DND-41 (cell line): ENCODE measurements around the gene ANKRD33.

Experiments used
- ATAC-seq: fragments of 200-7000 bp; cut with Tn5 transposase; 3 replicates; pipeline ENCODE4 v1.9.1; 2021; ENCODE audit warnings: low read depth; ENCODE audit not compliant: insufficient read depth
- DNase-seq: peaks from one replicate; pipeline ENCODE4 v3.0.0-alpha.2; 2020
- H2AFZ ChIP-seq: 2 replicates; pipeline ENCODE4 v1.6.0; 2012; ENCODE audit warnings: low read depth, low read length
- H3K27ac ChIP-seq: 2 replicates; pipeline ENCODE4 v1.5.1; 2012; ENCODE audit warnings: low read length, inconsistent platforms
- H3K27me3 ChIP-seq: fragments of 200-600 bp; sonication (generic); 2 replicates; pipeline ENCODE4 v1.6.0; 2012; ENCODE audit warnings: low read length, mild to moderate bottlenecking, inconsistent platforms; ENCODE audit not compliant: insufficient read depth, poor library complexity
- H3K36me3 ChIP-seq: 2 replicates; pipeline ENCODE4 v1.5.1; 2012; ENCODE audit warnings: low read length, inconsistent platforms; ENCODE audit not compliant: insufficient read depth
- H3K4me1 ChIP-seq: 2 replicates; pipeline ENCODE4 v1.5.1; 2012; ENCODE audit warnings: mild to moderate bottlenecking, low read length; ENCODE audit not compliant: insufficient read depth
- H3K4me2 ChIP-seq: 2 replicates; pipeline ENCODE4 v1.6.0; 2012; ENCODE audit warnings: mild to moderate bottlenecking, moderate library complexity, low read length, inconsistent platforms; ENCODE audit not compliant: insufficient read depth
- H3K4me3 ChIP-seq, 2 experiments: fragments of 200-600 bp in 1 of 2; shearing (Covaris generic) in 1 of 2; 2 replicates each; pipeline ENCODE4 v1.5.1; 2012 to 2016; ENCODE audit warnings: inconsistent platforms in 2 of 2, low read length in 2 of 2, mild to moderate bottlenecking in 2 of 2, low read depth in 1 of 2, moderate library complexity in 1 of 2
- H3K79me2 ChIP-seq: 2 replicates; pipeline ENCODE4 v1.6.0; 2012; ENCODE audit warnings: low read length, inconsistent platforms; ENCODE audit not compliant: insufficient read depth
- H3K9ac ChIP-seq: 2 replicates; pipeline ENCODE4 v1.6.0; 2012; ENCODE audit warnings: low read depth, mild to moderate bottlenecking, inconsistent platforms, low read length, moderate library complexity
- H3K9me3 ChIP-seq: 2 replicates; pipeline ENCODE4 v1.5.1; 2012; ENCODE audit warnings: low read length, moderate library complexity, mild to moderate bottlenecking, inconsistent platforms; ENCODE audit not compliant: insufficient read depth, severe bottlenecking
- H4K20me1 ChIP-seq: 2 replicates; pipeline ENCODE4 v1.6.0; 2012; ENCODE audit warnings: low read length; ENCODE audit not compliant: insufficient read depth
- EZH2 ChIP-seq: IDR thresholded peaks from 3 replicates; pipeline ENCODE4 v1.6.1; 2012; ENCODE audit warnings: borderline replicate concordance, low read depth, mild to moderate bottlenecking, moderate library complexity, low read length, inconsistent platforms; ENCODE audit not compliant: severe bottlenecking
- TF ChIP-seq, protein P1 (sequence below): IDR thresholded peaks from 2 replicates; pipeline ENCODE4 v1.5.1; 2012; ENCODE audit warnings: borderline replicate concordance, low read length, moderate library complexity, mild to moderate bottlenecking; ENCODE audit not compliant: poor library complexity, severe bottlenecking; ENCODE audit errors: extremely low read depth

Gene ANKRD33

GRCh38 chr12:51865757-51866270, 22.1 kb upstream of the ANKRD33 start:
- no peak for DNase-seq
- Histone ChIP-seq H3K36me3 (no peaks in the 10 kb centered on the region), H3K4me3 (no peak overlapping the region), H2AFZ (no peak overlapping the region), H3K9me3 (no peaks in the 10 kb centered on the region), H3K27me3 (no peaks in the 10 kb centered on the region), H3K27ac (no peak overlapping the region), H3K9ac (no peak overlapping the region), H3K4me1 (no peaks in the 10 kb centered on the region), H4K20me1 (no peaks in the 10 kb centered on the region), H3K79me2 (no peaks in the 10 kb centered on the region), H3K4me2 (no peak overlapping the region)
- ATAC-seq = no peak
- TF ChIP-seq, protein P1, sequence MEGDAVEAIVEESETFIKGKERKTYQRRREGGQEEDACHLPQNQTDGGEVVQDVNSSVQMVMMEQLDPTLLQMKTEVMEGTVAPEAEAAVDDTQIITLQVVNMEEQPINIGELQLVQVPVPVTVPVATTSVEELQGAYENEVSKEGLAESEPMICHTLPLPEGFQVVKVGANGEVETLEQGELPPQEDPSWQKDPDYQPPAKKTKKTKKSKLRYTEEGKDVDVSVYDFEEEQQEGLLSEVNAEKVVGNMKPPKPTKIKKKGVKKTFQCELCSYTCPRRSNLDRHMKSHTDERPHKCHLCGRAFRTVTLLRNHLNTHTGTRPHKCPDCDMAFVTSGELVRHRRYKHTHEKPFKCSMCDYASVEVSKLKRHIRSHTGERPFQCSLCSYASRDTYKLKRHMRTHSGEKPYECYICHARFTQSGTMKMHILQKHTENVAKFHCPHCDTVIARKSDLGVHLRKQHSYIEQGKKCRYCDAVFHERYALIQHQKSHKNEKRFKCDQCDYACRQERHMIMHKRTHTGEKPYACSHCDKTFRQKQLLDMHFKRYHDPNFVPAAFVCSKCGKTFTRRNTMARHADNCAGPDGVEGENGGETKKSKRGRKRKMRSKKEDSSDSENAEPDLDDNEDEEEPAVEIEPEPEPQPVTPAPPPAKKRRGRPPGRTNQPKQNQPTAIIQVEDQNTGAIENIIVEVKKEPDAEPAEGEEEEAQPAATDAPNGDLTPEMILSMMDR = no peak
- no peak for TF ChIP-seq EZH2

DNA sequence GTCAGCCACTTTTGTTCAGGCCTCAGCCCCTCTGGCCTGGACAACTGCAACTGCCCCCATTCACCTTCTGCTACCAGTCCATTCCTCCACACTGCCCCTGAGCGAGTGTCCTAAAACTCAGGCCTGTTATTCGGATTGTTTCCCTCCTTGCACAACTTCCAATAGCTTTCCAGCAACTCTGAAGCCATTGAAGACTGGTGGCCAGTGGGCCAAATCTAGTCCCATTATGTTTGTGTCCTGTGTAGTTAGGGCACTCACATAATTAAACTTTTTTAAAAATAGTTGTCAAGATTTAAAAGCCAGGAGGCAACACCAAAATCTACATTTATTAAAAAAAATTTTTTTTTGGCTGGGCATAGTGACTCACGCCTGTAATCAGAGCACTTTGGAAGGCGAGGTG, 21.6 kb upstream of the ANKRD33 start:
- H3K4me1 ChIP-seq = no peaks in the 10 kb centered on the region
- H3K4me2 ChIP-seq = no peak overlapping the region
- no peaks in the 10 kb centered on the region for H3K79me2 ChIP-seq

DNA sequence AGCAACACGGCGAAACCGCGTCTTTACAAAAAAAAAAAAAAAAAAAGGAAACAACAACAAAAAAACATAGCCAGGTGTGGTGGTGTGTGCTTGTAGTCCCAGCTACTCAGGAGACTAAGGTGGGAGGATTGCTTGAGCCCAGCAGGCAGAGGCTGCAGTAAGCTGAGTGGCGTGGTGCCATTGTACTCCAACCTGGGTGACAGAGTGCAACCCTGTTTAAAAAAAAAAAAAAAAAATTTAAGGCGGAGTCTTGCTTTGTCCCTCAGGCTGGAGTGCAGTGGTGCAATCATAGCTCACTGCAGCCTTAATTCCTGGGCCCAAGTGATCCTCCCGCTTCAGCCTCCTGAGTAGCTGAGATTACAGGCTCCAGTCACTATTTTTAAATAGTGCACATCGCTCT, 21.1 kb upstream of the ANKRD33 start:
- Histone ChIP-seq H3K79me2 (no peaks in the 10 kb centered on the region), H3K9me3 (no peaks in the 10 kb centered on the region), H3K27me3 (no peaks in the 10 kb centered on the region), H3K4me1 (no peaks in the 10 kb centered on the region), H2AFZ (no peak overlapping the region), H3K36me3 (no peaks in the 10 kb centered on the region), H3K27ac (no peak overlapping the region), H3K4me3 (no peak overlapping the region), H4K20me1 (no peaks in the 10 kb centered on the region), H3K4me2 (no peak overlapping the region), H3K9ac (no peak overlapping the region)
- ATAC-seq (no peak), DNase-seq (no peak)
- TF ChIP-seq, protein P1 = no peak
- no peak for TF ChIP-seq EZH2

More for the DNA sequence above, 21.6 kb upstream of the ANKRD33 start:
- DNase-seq = no peak
- Histone ChIP-seq H2AFZ (no peak overlapping the region), H3K27me3 (no peaks in the 10 kb centered on the region), H4K20me1 (no peaks in the 10 kb centered on the region), H3K9ac (no peak overlapping the region), H3K9me3 (no peaks in the 10 kb centered on the region), H3K36me3 (no peaks in the 10 kb centered on the region), H3K27ac (no peak overlapping the region), H3K4me3 (no peak overlapping the region)
- no peak for TF ChIP-seq EZH2
- ATAC-seq = no peak

DNA sequence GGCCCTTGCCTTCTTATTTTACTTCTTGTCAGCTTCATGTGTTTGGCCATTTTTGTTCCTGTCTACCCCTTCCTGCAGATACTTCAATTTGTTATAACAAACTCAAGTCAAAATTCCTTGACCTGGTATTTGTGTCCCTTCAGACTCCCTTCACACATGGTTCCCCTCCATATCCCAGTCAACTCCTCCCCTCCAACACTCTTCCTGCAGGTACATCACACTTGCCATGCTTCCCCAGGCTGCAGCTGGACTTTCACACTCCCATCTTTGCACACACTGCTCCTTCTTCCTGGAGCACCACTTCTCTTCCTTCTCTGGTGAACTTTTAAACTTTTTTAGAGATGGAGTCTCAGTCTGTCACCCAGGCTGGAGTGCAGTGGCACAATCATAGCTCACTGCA, 20.5 kb upstream of the ANKRD33 start:
- TF ChIP-seq, protein P1 = no peak
- no peaks in the 10 kb centered on the region for H3K9me3 ChIP-seq
- ATAC-seq = no peak
- no peak overlapping the region for H2AFZ ChIP-seq
- no peaks in the 10 kb centered on the region for H4K20me1 ChIP-seq
- H3K4me1 ChIP-seq = no peaks in the 10 kb centered on the region
- no peaks in the 10 kb centered on the region for H3K36me3 ChIP-seq
- H3K79me2 ChIP-seq = no peaks in the 10 kb centered on the region
- DNase-seq = no peak
- no peak overlapping the region for H3K9ac ChIP-seq
- no peaks in the 10 kb centered on the region for H3K27me3 ChIP-seq
- H3K27ac ChIP-seq = no peak overlapping the region
- H3K4me3 ChIP-seq = no peak overlapping the region
- H3K4me2 ChIP-seq = no peak overlapping the region
